Heart left ventricle (tissue), 16 donors: ENCODE data around the gene HELZ. TPM values are rescaled to one million over a fixed set of nuclear protein-coding genes. Genes with fewer than 3 reads are reported as not detected.

Experiments used
- ATAC-seq, 4 donors: fragments of 200-7000 bp; cut with Tn5 transposase; one replicate each; pipeline ENCODE4 v1.9.1; 2020 to 2022; ENCODE audit warnings: moderate library complexity in 4 of 4, mild to moderate bottlenecking in 3 of 4, moderate number of reproducible peaks in 1 of 4
- DNase-seq, 5 donors: peaks; one replicate each; pipeline ENCODE4 v3.0.0-alpha.2; 2020
- H3K27ac ChIP-seq, 12 donors: fragments of 200-600 bp; sonication (generic) in 4 of 12; one replicate each; pipeline versions ENCODE4 v1.5.0 to v1.8.0; 2016 to 2022; ENCODE audit warnings: mild to moderate bottlenecking in 2 of 12
- H3K27me3 ChIP-seq, 9 donors: fragments of 200-600 bp; sonication (generic) in 2 of 9; one replicate each; pipeline versions ENCODE4 v1.5.1 to v1.8.0; 2016 to 2022; ENCODE audit warnings: mild to moderate bottlenecking in 3 of 9
- H3K36me3 ChIP-seq, 9 donors: fragments of 200-600 bp; sonication (generic) in 2 of 9; one replicate each; pipeline versions ENCODE4 v1.5.0 to v1.8.0; 2018 to 2022; ENCODE audit warnings: mild to moderate bottlenecking in 2 of 9
- H3K4me1 ChIP-seq, 12 donors: fragments of 200-600 bp; sonication (generic) in 4 of 12; one replicate each; pipeline versions ENCODE4 v1.5.0 to v1.8.0; 2016 to 2022; ENCODE audit warnings: mild to moderate bottlenecking in 3 of 12
- H3K4me3 ChIP-seq, 12 donors: fragments of 200-600 bp; sonication (generic) in 4 of 12; one replicate each; pipeline versions ENCODE4 v1.5.0 to v1.8.0; 2017 to 2022; ENCODE audit warnings: mild to moderate bottlenecking in 9 of 12, moderate library complexity in 4 of 12
- H3K9me3 ChIP-seq, 12 donors: fragments of 200-600 bp; sonication (generic) in 4 of 12; one replicate each; pipeline versions ENCODE4 v1.5.0 to v1.8.0; 2016 to 2022; ENCODE audit warnings: mild to moderate bottlenecking in 1 of 12
- CTCF ChIP-seq, 12 donors: fragments of 200-600 bp; sonication (generic) in 4 of 12; IDR thresholded peaks; one replicate each; pipeline versions ENCODE4 v1.5.0 to v1.8.0; 2018 to 2022; ENCODE audit warnings: antibody characterized with exemption in 12 of 12, mild to moderate bottlenecking in 5 of 12
- POLR2A ChIP-seq, 2 donors: fragments of 450-650 bp; IDR thresholded peaks; one replicate each; pipeline ENCODE4 v1.6.1; 2017; ENCODE audit warnings: antibody characterized with exemption in 2 of 2, mild to moderate bottlenecking in 2 of 2, moderate library complexity in 2 of 2
- WGBS, 4 donors: extraction: QIAGEN DNeasy Blood & Tissue Kit in 2 of 4; methylation state at CpG; one replicate each; pipeline versions ENCODE4 v1.1.5 to v1.1.7; 2013 to 2018; 5-methylcytosine and 5-hydroxymethylcytosine counted together
- intact Hi-C, 10 donors: fragments of 100-400 bp; cut with DNase I; formaldehyde crosslinking; loops; one replicate each; pipeline versions ENCODE4 v1.11.1 to v1.14.2; 2022
- long read RNA-seq, 3 donors: library from polyadenylated mRNA; unstranded; transcript quantifications; one replicate each; pipeline ENCODE4 v2.0.0, GENCODE V29; 2020 to 2021
- polyA plus RNA-seq, 2 donors: library from polyadenylated mRNA; stranded (reverse); fragments of 200-250 nt; gene quantifications; one replicate each; pipeline ENCODE4 v1.2.3, GENCODE V29; 2013
- total RNA-seq, 9 donors: library from RNA; depleted of rRNA in 2 of 9; stranded (reverse); fragments of >200 nt in 2 of 9; fragmentation: NEBNext Ultra II Directional in 3 of 9; extraction: Animal tissue kit (Norgen Biotek cat#: 25700) in 3 of 9; gene quantifications; one replicate each; pipeline versions ENCODE4 v1.1.0 to v1.2.4, GENCODE V29; 2016 to 2023
- donor health status: ischemic (EF 13 %, LVEDD 7.1; RV severe dilation, severe dysfunction).
- donor health status: healthy with polysubstance abuse.
- donor health status: DM: no; HTN: yes; CAD: no.
- donor health status: DM: no; HTN: no; CAD: no.
- donor health status: ischemic (EF 25% LVEDD 6.9; RV normal size, moderate dysfunction).
- donor health status: ischemic (EF 25% LVEDD 5.7; RV mildly dilated, moderate dysfunction).
- donor health status: healthy.
- donor health status: DM: yes; HTN: yes; CAD: no.
- donor health status: ischemic (EF 35%, LVEDD 5.7; RV mildly dilated, moderate dysfunction).
- donor health status: nonischemic (EF 11% LVEDD 7.7; RV severe dilation, severe dysfunction).
- donor health status: DM: yes; HTN: yes; CAD: no.
- donor health status: PGD.
- donor health status: ischemic (EF 29% LVEDD 5.4; RV normal size, mild dysfunction).
- donor health status: nonischemic (EF 23%, LVEDD 6.1; RV moderate dilation, normal function).

The HELZ gene
- 10 to 100 TPM; 26.3 to 48.4 (median 32.5) TPM for total RNA-seq
- 1 to 10 TPM; 5.1 to 7.0 TPM for polyA plus RNA-seq
- long read RNA-seq, donor 1, partial matches to known transcripts, result 5 of 14 reads
- long read RNA-seq, donor 1, other reads (novel, unspliced or antisense), result 6 of 14 reads
- long read RNA-seq, donor 2, transcript HELZ-202 (14 exons, 1,872 nt), result major isoform, 15 of 45 reads
- long read RNA-seq, donor 2, partial matches to known transcripts, result 12 of 45 reads
- long read RNA-seq, donor 2, other reads (novel, unspliced or antisense), result 14 of 45 reads
- long read RNA-seq, donor 3, partial matches to known transcripts, result 10 of 17 reads
- long read RNA-seq, donor 3, other reads (novel, unspliced or antisense), result 6 of 17 reads

DNA sequence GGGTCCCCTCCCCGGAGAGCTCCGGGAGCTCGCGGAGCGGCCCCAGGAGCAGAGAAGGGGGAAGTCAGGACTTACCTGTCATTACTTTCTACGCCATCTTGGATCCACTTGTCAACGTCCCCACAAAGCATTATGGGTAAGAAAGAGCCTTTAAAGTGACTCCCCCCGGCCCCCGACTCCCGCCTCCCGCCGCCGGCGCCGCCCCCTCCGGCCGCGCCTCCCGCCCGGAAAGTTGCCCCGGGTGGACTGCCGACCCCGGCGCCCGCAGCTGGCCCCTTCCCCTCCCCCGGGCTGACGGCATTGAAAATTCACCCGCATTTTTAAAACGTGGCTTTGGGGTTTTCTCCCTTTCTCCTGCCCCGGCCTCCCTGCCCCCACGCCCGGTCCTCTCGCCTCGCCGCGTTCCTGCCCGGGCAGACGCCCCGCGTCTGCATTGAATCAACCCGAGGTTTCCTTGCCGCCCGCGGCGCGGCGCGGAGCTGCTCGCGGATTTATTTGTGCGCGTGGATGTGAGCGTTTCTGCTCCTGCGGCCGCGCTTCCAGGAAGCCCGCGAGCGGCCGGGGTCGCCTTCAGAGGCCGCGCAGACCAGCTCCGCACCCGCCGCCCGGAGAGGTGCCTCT is at the start of gene HELZ:
HELZ (minus strand) TSS at position 124 of the 621 bp plus-strand sequence. CDS start 26,392 bp downstream, outside the sequence.
- Histone ChIP-seq H3K4me3 (peak within 1 kb of the TSS; percentile 68 to 100 (median 96)), H3K27me3 (no peaks in the 10 kb centered on the region), H3K4me1 (peaks cover 12 to 55% (median 35%) of the 10 kb centered on the region in 12 donors), H3K36me3 (peaks cover 0 to 12% (median 0%) of the 10 kb centered on the region in 9 donors), H3K9me3 (no peaks in the 10 kb centered on the region), H3K27ac (peak within 1 kb of the TSS; percentile 59 to 94 (median 88))
- ATAC-seq, result peak; percentile 54 to 95 (median 88)
- 0 to 2% (median 1%) methylated on average over 30 to 67 of the region's 67 CpGs for WGBS, 4 donors
- DNase-seq, result peak; percentile 78 to 88 (median 79)
- intact Hi-C loops, result loop anchor here in 2 of 10 donors (5.0 to 10.0 kb wide), 3 partner anchors 42 to 120 kb away; partner anchors contain the start of gene PSMD12 (in 1 of the 2)
- TF ChIP-seq CTCF (IDR thresholded peaks at IDR 0.05) (no peak), POLR2A (IDR thresholded peaks at IDR 0.05) (peak in 1 of 2 donors; percentile 19)

- DNase-seq (peak; percentile 58 to 84 (median 63)), ATAC-seq (peak; percentile 45 to 79 (median 74))
- peak overlapping the region in 1 of 12 donors; percentile 24 for H3K27ac ChIP-seq
- H3K27me3 ChIP-seq, result no peaks in the 10 kb centered on the region
- intact Hi-C loops, result loop anchor here in 9 of 10 donors (1.0 to 10.0 kb wide), 7 partner anchors 49 to 579 kb away; partner anchors contain the start of gene HELZ (in 1 of the 9)
- no peak for TF ChIP-seq POLR2A (IDR thresholded peaks at IDR 0.05)
- peak; percentile 65 to 89 (median 82) for TF ChIP-seq CTCF (IDR thresholded peaks at IDR 0.05)
- no peaks in the 10 kb centered on the region for H3K9me3 ChIP-seq
- peaks cover 0 to 28% (median 19%) of the 10 kb centered on the region in 12 donors for H3K4me1 ChIP-seq
- peak overlapping the region in 3 of 12 donors; percentile 2 to 38 (median 20) for H3K4me3 ChIP-seq
- WGBS, 4 donors, result 47 to 64% (median 56%) methylated on average over 25 to 32 of the region's 32 CpGs
- no peaks in the 10 kb centered on the region for H3K36me3 ChIP-seq
Measured at GRCh38 chr17:67293251-67294203, 48.5 kb upstream of the HELZ start.

DNA sequence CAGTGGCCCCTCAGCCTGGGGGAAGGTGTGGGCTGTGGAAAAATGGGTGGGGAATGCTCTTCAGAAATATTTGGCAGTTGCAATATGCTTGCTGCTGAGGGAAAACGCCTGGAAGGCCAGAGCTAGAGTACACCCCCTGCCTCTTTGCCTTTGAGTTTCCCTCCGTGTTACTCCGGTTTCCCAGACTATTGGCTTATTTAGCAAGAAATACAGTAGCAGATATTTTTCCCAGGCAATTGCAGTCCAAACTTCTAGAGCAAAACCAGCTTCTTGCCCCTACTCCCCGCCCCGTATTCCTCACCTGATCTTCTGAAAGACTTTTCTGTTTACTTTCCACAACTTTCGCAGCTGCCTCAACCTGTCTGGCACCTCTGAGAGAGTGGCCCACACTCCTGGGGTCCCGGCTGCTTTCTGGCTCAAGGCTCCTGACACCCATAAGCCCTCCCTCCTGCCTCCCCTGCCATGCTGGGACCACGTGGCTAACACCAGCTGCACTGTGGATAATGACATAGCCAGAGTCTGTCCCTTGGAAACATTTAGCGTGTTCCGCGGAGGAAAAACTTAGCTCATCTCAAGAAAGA is 45.8 kb upstream of the HELZ start:
- peaks cover 0 to 6% (median 0%) of the 10 kb centered on the region in 12 donors for H3K9me3 ChIP-seq
- intact Hi-C loops, result loop anchor here in 7 of 10 donors (5.0 to 10.0 kb wide), 5 partner anchors 46 to 576 kb away; partner anchors contain the start of gene HELZ (in 1 of the 7)
- H3K4me1 ChIP-seq, result peaks cover 0 to 28% (median 19%) of the 10 kb centered on the region in 12 donors
- no peaks in the 10 kb centered on the region for H3K36me3 ChIP-seq
- DNase-seq (peak in 1 of 5 donors; percentile 38), ATAC-seq (peak in 2 of 4 donors; percentile 28 to 35)
- 66 to 73% (median 70%) methylated on average over 11 of the region's 11 CpGs for WGBS, 4 donors
- no peak for TF ChIP-seq POLR2A (IDR thresholded peaks at IDR 0.05)
- TF ChIP-seq CTCF (IDR thresholded peaks at IDR 0.05), result no peak
- no peak overlapping the region for H3K4me3 ChIP-seq
- peak overlapping the region in 3 of 12 donors; percentile 2 to 65 (median 31) for H3K27ac ChIP-seq
- H3K27me3 ChIP-seq, result no peaks in the 10 kb centered on the region
